Thymus (tissue), 11 donors: ENCODE measurements around the gene CHAD. TPM values are rescaled to one million over a fixed set of nuclear protein-coding genes. Genes with fewer than 3 reads are reported as not detected.
A peak's percentile ranks its signal among the peaks of the same experiment; 100 is the strongest.

Experiments
- DNase-seq, 9 donors: peaks; one replicate each; pipeline ENCODE4 v3.0.0-alpha.2; 2013; ENCODE audit warnings: low spot score in 9 of 9, low read depth in 6 of 9, missing footprints in 1 of 9
- H3K27ac ChIP-seq, 2 donors: one replicate each; pipeline ENCODE4 v1.5.1; 2013; ENCODE audit warnings: control low read depth in 1 of 2, low read depth in 1 of 2, low read length in 1 of 2, mild to moderate bottlenecking in 1 of 2, moderate library complexity in 1 of 2
- H3K27me3 ChIP-seq, 2 donors: one replicate each; pipeline ENCODE4 v1.5.1; 2013; ENCODE audit warnings: low read length in 1 of 2; ENCODE audit not compliant: control insufficient read depth in 2 of 2, insufficient read depth in 1 of 2
- H3K36me3 ChIP-seq, 2 donors: one replicate each; pipeline ENCODE4 v1.5.1; 2013; ENCODE audit warnings: low read length in 1 of 2, mild to moderate bottlenecking in 1 of 2, moderate library complexity in 1 of 2; ENCODE audit not compliant: control insufficient read depth in 2 of 2, insufficient read depth in 2 of 2
- H3K4me1 ChIP-seq, 2 donors: one replicate each; pipeline ENCODE4 v1.5.1; 2013; ENCODE audit warnings: low read length in 2 of 2; ENCODE audit not compliant: control insufficient read depth in 2 of 2, insufficient read depth in 2 of 2
- H3K4me3 ChIP-seq, 2 donors: one replicate each; pipeline ENCODE4 v1.5.1; 2013; ENCODE audit warnings: low read length in 2 of 2, control low read depth in 1 of 2, mild to moderate bottlenecking in 1 of 2
- H3K9me3 ChIP-seq, 2 donors: one replicate each; pipeline ENCODE4 v1.5.1; 2013; ENCODE audit warnings: low read length in 1 of 2, mild to moderate bottlenecking in 1 of 2; ENCODE audit not compliant: control insufficient read depth in 2 of 2, insufficient read depth in 1 of 2
- WGBS: extraction: QIAGEN DNeasy Blood & Tissue Kit; methylation state at CpG from one replicate; pipeline ENCODE4 v1.1.7; 2013; 5-methylcytosine and 5-hydroxymethylcytosine counted together
- polyA plus RNA-seq: library from polyadenylated mRNA; stranded (reverse); fragments of 200-250 nt; gene quantifications from one replicate; pipeline ENCODE4 v1.2.3, GENCODE V29; 2013
- total RNA-seq: library from RNA; stranded (reverse); fragments of 120-200 nt; gene quantifications from one replicate; pipeline ENCODE4 v1.2.4, GENCODE V29; 2013
- donor health status: healthy.

The CHAD gene
- total and polyA plus RNA-seq, 2 donors = 0.05 to 0.37 TPM

GRCh38 chr17:50472286-50472685 lies 3.6 kb upstream of the CHAD start:
- WGBS = 98% methylated on average over 10 of the region's 10 CpGs
- H3K4me3 ChIP-seq = no peak overlapping the region
- no peak for DNase-seq

GRCh38 chr17:50471009-50471905 lies 2.6 kb upstream of the CHAD start:
- H3K27me3 ChIP-seq = peaks cover 19 to 52% of the 10 kb centered on the region in 2 donors
- no peak overlapping the region for H3K4me3 ChIP-seq
- H3K4me1 ChIP-seq = peaks cover 0 to 19% of the 10 kb centered on the region in 2 donors
- no peaks in the 10 kb centered on the region for H3K36me3 ChIP-seq
- peak in 3 of 9 donors; percentile 8 to 38 (median 12) for DNase-seq
- WGBS = 62% methylated on average over 22 of the region's 22 CpGs
- no peak overlapping the region for H3K27ac ChIP-seq
- H3K9me3 ChIP-seq = peaks cover 0 to 4% of the 10 kb centered on the region in 2 donors

More at GRCh38 chr17:50472286-50472685, 3.6 kb upstream of the CHAD start:
- Histone ChIP-seq H3K27ac (no peak overlapping the region), H3K9me3 (peaks cover 0 to 4% of the 10 kb centered on the region in 2 donors), H3K27me3 (peaks cover 19 to 46% of the 10 kb centered on the region in 2 donors), H3K36me3 (no peaks in the 10 kb centered on the region), H3K4me1 (peaks cover 0 to 19% of the 10 kb centered on the region in 2 donors)

- no peak for DNase-seq
- Histone ChIP-seq H3K27me3 (peaks cover 19 to 51% of the 10 kb centered on the region in 2 donors), H3K9me3 (peaks cover 0 to 4% of the 10 kb centered on the region in 2 donors), H3K36me3 (no peaks in the 10 kb centered on the region), H3K27ac (no peak overlapping the region), H3K4me3 (no peak overlapping the region), H3K4me1 (peaks cover 0 to 19% of the 10 kb centered on the region in 2 donors)
- WGBS = 84% methylated on average over 6 of the region's 6 CpGs
Measured at GRCh38 chr17:50470426-50470825, 1.7 kb upstream of the CHAD start.

GRCh38 chr17:50469671-50470305 lies 1.1 kb upstream of the CHAD start:
- 80% methylated on average over 19 of the region's 19 CpGs for WGBS
- no peak for DNase-seq
- peaks cover 0 to 4% of the 10 kb centered on the region in 2 donors for H3K9me3 ChIP-seq
- peaks cover 19 to 54% of the 10 kb centered on the region in 2 donors for H3K27me3 ChIP-seq
- H3K27ac ChIP-seq = no peak overlapping the region
- H3K36me3 ChIP-seq = no peaks in the 10 kb centered on the region
- H3K4me1 ChIP-seq = peaks cover 0 to 19% of the 10 kb centered on the region in 2 donors
- H3K4me3 ChIP-seq = no peak overlapping the region

GRCh38 chr17:50469208-50469605 lies 527 bp upstream of the CHAD start:
- peaks cover 0 to 4% of the 10 kb centered on the region in 2 donors for H3K9me3 ChIP-seq
- no peak for DNase-seq
- peaks cover 19 to 55% of the 10 kb centered on the region in 2 donors for H3K27me3 ChIP-seq
- H3K27ac ChIP-seq = no peak overlapping the region
- 15% methylated on average over 37 of the region's 37 CpGs for WGBS
- H3K4me1 ChIP-seq = peaks cover 0 to 19% of the 10 kb centered on the region in 2 donors
- H3K36me3 ChIP-seq = no peaks in the 10 kb centered on the region
- H3K4me3 ChIP-seq = peak overlapping the region; percentile 10 to 23

GRCh38 chr17:50467855-50468303 lies 801 bp downstream of the CHAD start:
- H3K9me3 ChIP-seq = peaks cover 0 to 4% of the 10 kb centered on the region in 2 donors
- DNase-seq = no peak
- 90% methylated on average over 13 of the region's 13 CpGs for whole genome bisulfite sequencing
- no peaks in the 10 kb centered on the region for H3K36me3 ChIP-seq
- H3K27me3 ChIP-seq = peaks cover 19 to 55% of the 10 kb centered on the region in 2 donors
- H3K4me1 ChIP-seq = peaks cover 0 to 19% of the 10 kb centered on the region in 2 donors
- H3K27ac ChIP-seq = no peak overlapping the region
- H3K4me3 ChIP-seq = no peak overlapping the region

- Histone ChIP-seq H3K9me3 (peaks cover 0 to 4% of the 10 kb centered on the region in 2 donors), H3K27ac (no peak overlapping the region), H3K27me3 (peaks cover 19 to 55% of the 10 kb centered on the region in 2 donors), H3K4me3 (no peak overlapping the region), H3K4me1 (peaks cover 0 to 19% of the 10 kb centered on the region in 2 donors), H3K36me3 (no peaks in the 10 kb centered on the region)
- WGBS = 95% methylated on average over 7 of the region's 7 CpGs
- DNase-seq = no peak
Measured at GRCh38 chr17:50467114-50467854, 1.4 kb downstream of the CHAD start.

- Histone ChIP-seq H3K4me3 (no peak overlapping the region), H3K27ac (no peak overlapping the region), H3K9me3 (peaks cover 0 to 4% of the 10 kb centered on the region in 2 donors), H3K36me3 (no peaks in the 10 kb centered on the region), H3K27me3 (peaks cover 19 to 55% of the 10 kb centered on the region in 2 donors), H3K4me1 (peaks cover 0 to 16% of the 10 kb centered on the region in 2 donors)
- 95% methylated on average over 9 of the region's 9 CpGs for WGBS
- DNase-seq = no peak
Measured at GRCh38 chr17:50466371-50467113, 2.1 kb downstream of the CHAD start.
